Panc1 (cell line): Measurements from ENCODE around the gene NAT9.

Experiments
- SIN3A ChIP-seq: IDR thresholded peaks from 2 replicates; pipeline ENCODE4 v1.6.1; 2012; ENCODE audit warnings: low read depth, mild to moderate bottlenecking, low read length, moderate library complexity, borderline replicate concordance; ENCODE audit not compliant: insufficient read depth
- TF ChIP-seq, protein P1 (sequence below): fragments of 450-650 bp; IDR thresholded peaks from 2 replicates; pipeline ENCODE4 v1.5.1; 2017; ENCODE audit warnings: mild to moderate bottlenecking

GRCh38 chr17:74776990-74777389, 845 bp upstream of the NAT9 start:
- TF ChIP-seq, protein P1, sequence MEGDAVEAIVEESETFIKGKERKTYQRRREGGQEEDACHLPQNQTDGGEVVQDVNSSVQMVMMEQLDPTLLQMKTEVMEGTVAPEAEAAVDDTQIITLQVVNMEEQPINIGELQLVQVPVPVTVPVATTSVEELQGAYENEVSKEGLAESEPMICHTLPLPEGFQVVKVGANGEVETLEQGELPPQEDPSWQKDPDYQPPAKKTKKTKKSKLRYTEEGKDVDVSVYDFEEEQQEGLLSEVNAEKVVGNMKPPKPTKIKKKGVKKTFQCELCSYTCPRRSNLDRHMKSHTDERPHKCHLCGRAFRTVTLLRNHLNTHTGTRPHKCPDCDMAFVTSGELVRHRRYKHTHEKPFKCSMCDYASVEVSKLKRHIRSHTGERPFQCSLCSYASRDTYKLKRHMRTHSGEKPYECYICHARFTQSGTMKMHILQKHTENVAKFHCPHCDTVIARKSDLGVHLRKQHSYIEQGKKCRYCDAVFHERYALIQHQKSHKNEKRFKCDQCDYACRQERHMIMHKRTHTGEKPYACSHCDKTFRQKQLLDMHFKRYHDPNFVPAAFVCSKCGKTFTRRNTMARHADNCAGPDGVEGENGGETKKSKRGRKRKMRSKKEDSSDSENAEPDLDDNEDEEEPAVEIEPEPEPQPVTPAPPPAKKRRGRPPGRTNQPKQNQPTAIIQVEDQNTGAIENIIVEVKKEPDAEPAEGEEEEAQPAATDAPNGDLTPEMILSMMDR = no peak
- TF ChIP-seq SIN3A = no peak
